H1 (cell line): ENCODE results near the gene UMAD1. TPM values are rescaled to one million over a fixed set of nuclear protein-coding genes. Genes with fewer than 3 reads are reported as not detected.
A peak's percentile ranks its signal among the peaks of the same experiment; 100 is the strongest.

ENCODE experiments used
- CTCF ChIA-PET: fragments of 300-600 bp; sonication (Branson Sonifier 250); formaldehyde crosslinking; loops from one replicate; lab custom pipeline; 2021; ENCODE audit not compliant: partially characterized antibody; lab: Charles Lee
- POLR2A ChIA-PET: fragments of 300-600 bp; sonication (Branson Sonifier 250); formaldehyde crosslinking; loops from one replicate; lab custom pipeline; 2021; ENCODE audit warnings: inconsistent platforms; ENCODE audit not compliant: partially characterized antibody; lab: Charles Lee
- DNase-seq, 2 experiments: peaks; one replicate each; pipeline versions ENCODE4 v3.0.0 to v3.0.0-alpha.2; 2010 to 2022; ENCODE audit warnings: low spot score in 2 of 2, low read depth in 1 of 2, mixed read lengths in 1 of 2
- FAIRE-seq: peaks from 2 replicates; lab custom pipeline; 2011; peaks lifted over from hg19 to GRCh38; lab: Jason Lieb, UNC
- H2AFZ ChIP-seq: 2 replicates; pipeline ENCODE4 v1.8.1; 2012; ENCODE audit warnings: low read length, inconsistent platforms
- H2AK5ac ChIP-seq: 2 replicates; pipeline ENCODE4 v1.6.1; 2013; ENCODE audit warnings: low read depth, low read length
- H2BK120ac ChIP-seq: replicated peaks from 2 replicates; pipeline ENCODE3; 2013; ENCODE audit warnings: low read depth, low read length, inconsistent platforms
- H2BK12ac ChIP-seq: 2 replicates; pipeline ENCODE4 v1.6.1; 2013; ENCODE audit warnings: low read depth, low read length
- H2BK15ac ChIP-seq: 2 replicates; pipeline ENCODE4 v1.6.1; 2013; ENCODE audit warnings: low read length
- H2BK20ac ChIP-seq: 2 replicates; pipeline ENCODE4 v1.6.1; 2013; ENCODE audit warnings: low read length
- H2BK5ac ChIP-seq: 2 replicates; pipeline ENCODE4 v1.6.1; 2013; ENCODE audit warnings: low read depth, low read length
- H3K14ac ChIP-seq: 2 replicates; pipeline ENCODE4 v1.6.1; 2013; ENCODE audit warnings: inconsistent platforms; ENCODE audit not compliant: insufficient read length
- H3K18ac ChIP-seq: 2 replicates; pipeline ENCODE4 v1.6.1; 2013; ENCODE audit warnings: low read length; ENCODE audit errors: extremely low read depth
- H3K23ac ChIP-seq: 2 replicates; pipeline ENCODE4 v1.6.1; 2013; ENCODE audit warnings: inconsistent platforms; ENCODE audit not compliant: insufficient read length
- H3K23me2 ChIP-seq: 2 replicates; pipeline ENCODE4 v1.6.1; 2013; ENCODE audit warnings: low read depth, low read length
- H3K27ac ChIP-seq: 2 replicates; pipeline ENCODE4 v1.6.1; 2011; ENCODE audit warnings: low read depth, low read length, inconsistent platforms
- H3K27me3 ChIP-seq, 4 experiments: replicated peaks in 1 of 4; 1 replicate in 1 of 4; 2 replicates in 3 of 4; pipeline versions ENCODE4 v1.6.1 to v1.8.1; 2011 to 2013; ENCODE audit warnings: low read length in 3 of 4, mild to moderate bottlenecking in 3 of 4, inconsistent platforms in 2 of 4, mixed read lengths in 2 of 4, moderate library complexity in 1 of 4; ENCODE audit not compliant: control insufficient read depth in 3 of 4, insufficient read depth in 3 of 4; ENCODE audit errors: extremely low read depth in 1 of 4
- H3K36me3 ChIP-seq, 4 experiments: 2 replicates each; pipeline versions ENCODE4 v1.6.1 to v1.8.1; 2011 to 2013; ENCODE audit warnings: mild to moderate bottlenecking in 4 of 4, low read length in 3 of 4, moderate library complexity in 2 of 4, control low read depth in 1 of 4, inconsistent platforms in 1 of 4; ENCODE audit not compliant: insufficient read depth in 4 of 4, control insufficient read depth in 2 of 4
- H3K4ac ChIP-seq: replicated peaks from 2 replicates; pipeline ENCODE3; 2013; ENCODE audit warnings: low read length, low read depth, mixed read lengths, inconsistent platforms; ENCODE audit not compliant: insufficient read length
- H3K4me1 ChIP-seq, 4 experiments: replicated peaks in 1 of 4; 1 replicate in 1 of 4; 2 replicates in 3 of 4; pipeline versions ENCODE4 v1.6.1 to v1.8.1; 2011 to 2013; ENCODE audit warnings: low read length in 3 of 4, inconsistent platforms in 2 of 4, mixed read lengths in 1 of 4; ENCODE audit not compliant: insufficient read depth in 4 of 4, control insufficient read depth in 3 of 4
- H3K4me2 ChIP-seq, 2 experiments: 2 replicates each; pipeline versions ENCODE4 v1.6.1 to v1.8.1; 2011 to 2013; ENCODE audit warnings: low read depth in 2 of 2, low read length in 2 of 2, control low read depth in 1 of 2, inconsistent platforms in 1 of 2, mild to moderate bottlenecking in 1 of 2; ENCODE audit not compliant: insufficient read depth in 1 of 2
- H3K4me3 ChIP-seq, 4 experiments: fragments of 200-600, 300-600 bp in 1 of 4; sonication (generic), shearing (Covaris generic), sonication (Bioruptor Twin) in 1 of 4; 2 replicates each; pipeline versions ENCODE4 v1.5.1 to v1.8.1; 2011 to 2016; ENCODE audit warnings: low read length in 4 of 4, low read depth in 3 of 4, control low read depth in 2 of 4, inconsistent platforms in 2 of 4, mild to moderate bottlenecking in 2 of 4, mixed read lengths in 1 of 4, moderate library complexity in 1 of 4; ENCODE audit not compliant: insufficient read depth in 2 of 4; ENCODE audit errors: extremely low read depth in 1 of 4
- H3K56ac ChIP-seq: replicated peaks from 2 replicates; pipeline ENCODE3; 2013; ENCODE audit warnings: low read depth, mild to moderate bottlenecking, mixed read lengths, low read length, inconsistent platforms; ENCODE audit not compliant: insufficient read length
- H3K79me1 ChIP-seq: 2 replicates; pipeline ENCODE4 v1.6.1; 2013; ENCODE audit warnings: low read depth, low read length, control low read depth
- H3K79me2 ChIP-seq, 2 experiments: 2 replicates each; pipeline versions ENCODE4 v1.6.1 to v1.8.1; 2012 to 2013; ENCODE audit warnings: low read length in 2 of 2, mild to moderate bottlenecking in 2 of 2, inconsistent platforms in 1 of 2; ENCODE audit not compliant: insufficient read depth in 2 of 2, control insufficient read depth in 1 of 2
- H3K9ac ChIP-seq, 4 experiments: replicated peaks in 1 of 4; 1 replicate in 1 of 4; 2 replicates in 3 of 4; pipeline versions ENCODE4 v1.6.1 to v1.8.1; 2011 to 2013; ENCODE audit warnings: low read depth in 3 of 4, low read length in 3 of 4, control low read depth in 2 of 4, mild to moderate bottlenecking in 2 of 4, moderate library complexity in 2 of 4, inconsistent platforms in 1 of 4; ENCODE audit errors: extremely low read depth in 1 of 4
- H3K9me3 ChIP-seq, 2 experiments: 2 replicates each; pipeline versions ENCODE4 v1.6.1 to v1.8.1; 2012 to 2013; ENCODE audit warnings: mild to moderate bottlenecking in 2 of 2, moderate library complexity in 2 of 2, control low read depth in 1 of 2, inconsistent platforms in 1 of 2, low read depth in 1 of 2, low read length in 1 of 2, mixed read lengths in 1 of 2; ENCODE audit not compliant: insufficient read depth in 2 of 2
- H4K20me1 ChIP-seq, 2 experiments: replicated peaks in 1 of 2; 2 replicates each; pipeline versions ENCODE3 to v1.8.1; 2011 to 2013; ENCODE audit warnings: inconsistent platforms in 2 of 2, low read length in 2 of 2, mild to moderate bottlenecking in 1 of 2; ENCODE audit not compliant: insufficient read depth in 2 of 2, control insufficient read depth in 1 of 2
- H4K5ac ChIP-seq: 2 replicates; pipeline ENCODE4 v1.6.1; 2013; ENCODE audit warnings: low read length, low read depth, mixed read lengths, inconsistent platforms; ENCODE audit not compliant: insufficient read length
- H4K8ac ChIP-seq: 2 replicates; pipeline ENCODE4 v1.8.0; 2013; ENCODE audit warnings: mild to moderate bottlenecking, moderate library complexity, low read length, inconsistent platforms; ENCODE audit not compliant: insufficient read depth; ENCODE audit errors: extremely low read depth
- H4K91ac ChIP-seq: replicated peaks from 2 replicates; pipeline ENCODE3; 2013; ENCODE audit warnings: low read length, mixed read lengths, inconsistent platforms; ENCODE audit not compliant: insufficient read length
- EP300 ChIP-seq, 2 experiments: IDR thresholded peaks; 1 replicate in 1 of 2; 2 replicates in 1 of 2; pipeline ENCODE4 v1.6.1; 2011 to 2012; ENCODE audit warnings: low read depth in 2 of 2, low read length in 2 of 2, mild to moderate bottlenecking in 2 of 2, borderline replicate concordance in 1 of 2, inconsistent platforms in 1 of 2, moderate library complexity in 1 of 2
- EZH2 ChIP-seq: fragments of 200-600 bp; sonication (generic); IDR thresholded peaks from 2 replicates; pipeline ENCODE4 v1.7.1; 2012; ENCODE audit warnings: low read depth, mild to moderate bottlenecking, moderate library complexity, low read length, inconsistent platforms; ENCODE audit not compliant: severe bottlenecking
- NANOG ChIP-seq: IDR thresholded peaks from 2 replicates; pipeline ENCODE4 v1.6.1; 2011; ENCODE audit warnings: low read length, low read depth, mild to moderate bottlenecking, inconsistent platforms; ENCODE audit not compliant: insufficient read depth, poor library complexity, severe bottlenecking
- POU5F1 ChIP-seq: IDR thresholded peaks from 2 replicates; pipeline ENCODE4 v1.6.1; 2011; ENCODE audit warnings: low read depth, mild to moderate bottlenecking, low read length, moderate library complexity
- SIRT6 ChIP-seq: IDR thresholded peaks from one replicate; pipeline ENCODE4 v1.7.1; 2012; ENCODE audit warnings: low read length, inconsistent platforms
- WGBS, 2 experiments: shearing (Covaris generic) in 1 of 2; methylation state at CpG; one replicate each; pipeline versions ENCODE4 v1.1.6 to v1.1.7; 2013 to 2015; ENCODE audit warnings: low lambda C conversion rate in 2 of 2, mixed read lengths in 2 of 2, inconsistent platforms in 1 of 2, low coverage in 1 of 2, missing lambda C conversion rate in 1 of 2; ENCODE audit not compliant: insufficient replicate concordance in 2 of 2, insufficient coverage in 1 of 2, insufficient read length in 1 of 2; ENCODE audit errors: extremely low coverage in 1 of 2, missing lambda C conversion rate in 1 of 2; 5-methylcytosine and 5-hydroxymethylcytosine counted together
- polyA plus RNA-seq, 7 experiments: library from polyadenylated mRNA; depleted of rRNA in 3 of 7; stranded (reverse) in 5 of 7; unstranded in 2 of 7; fragments of >200 nt in 5 of 7; fragments of 200-250 nt in 2 of 7; gene quantifications; 1 replicate in 5 of 7; 2 replicates in 1 of 7; 4 replicates in 1 of 7; pipeline versions ENCODE4 v1.2.1 to v1.2.3, GENCODE V29; 2011 to 2013; ENCODE audit warnings: missing spikeins in 2 of 7, mixed read lengths in 2 of 7
- total RNA-seq: library from RNA; stranded (reverse); fragmentation: NEBNext Ultra II Directional; extraction: Animal tissue kit (Norgen Biotek cat#: 25700); gene quantifications from 2 replicates; pipeline ENCODE4 v1.2.1, GENCODE V29; 2021

UMAD1 gene
- total and polyA plus RNA-seq, 2 of the 8 experiments (the other 6 are each of a cell fraction or from before 2014, with no cell fraction given), result 10.4 to 12.3 TPM

GRCh38 chr7:7795630-7796121, 155.1 kb downstream of the UMAD1 start:
- Histone ChIP-seq H2BK5ac (no peak overlapping the region), H4K5ac (no peak overlapping the region), H3K79me2 (no peaks in the 10 kb centered on the region), H3K27ac (no peak overlapping the region), H3K14ac (no peak overlapping the region), H3K23me2 (no peaks in the 10 kb centered on the region), H2BK20ac (no peak overlapping the region), H2AK5ac (peak overlapping the region; percentile 45; the same call in 1 of the 2 replicates), H4K8ac (no peak overlapping the region), H2BK12ac (peak overlapping the region; percentile 12; the same call in 1 of the 2 replicates), H3K9me3 (peaks cover 0 to 3% of the 10 kb centered on the region in 2 experiments; a peak in 1 of 4 replicates), H3K18ac (no peak overlapping the region), H3K4me1 (peaks cover 0 to 4% (median 2%) of the 10 kb centered on the region in 4 experiments; a peak in 2 of 7 replicates), H3K9ac (no peak overlapping the region), H3K4me2 (no peak overlapping the region), H4K91ac (no peak overlapping the region), H3K79me1 (no peaks in the 10 kb centered on the region), H3K23ac (no peak overlapping the region), H3K56ac (no peak overlapping the region), H3K36me3 (peaks cover 0 to 3% (median 0%) of the 10 kb centered on the region in 4 experiments; a peak in 2 of 8 replicates), H2BK120ac (no peak overlapping the region), H4K20me1 (no peaks in the 10 kb centered on the region), H3K27me3 (no peaks in the 10 kb centered on the region), H2AFZ (no peak overlapping the region), H2BK15ac (no peak overlapping the region), H3K4ac (no peak overlapping the region), H3K4me3 (no peak overlapping the region)
- DNase-seq, result no peak
- no peak for FAIRE-seq
- no peak for TF ChIP-seq POU5F1
- no peak for TF ChIP-seq EZH2
- no peak for TF ChIP-seq SIRT6
- TF ChIP-seq EP300 (IDR thresholded peaks at IDR 0.05; ENCODE audit: borderline replicate concordance in 1 of 2, low read depth in 2 of 2, low read length in 2 of 2), result no peak
- no peak for TF ChIP-seq NANOG
- CTCF ChIA-PET, result no interaction called here
- 92% methylated on average over 1 of the region's 1 CpG; no CpG with 5 or more reads in 1 of the 2 experiments for WGBS, 2 experiments
- POLR2A ChIA-PET, result no interaction called here
